ENCODE measurements around the gene NR5A1. TPM values are rescaled to one million over a fixed set of nuclear protein-coding genes. Genes with fewer than 3 reads are reported as not detected.

The NR5A1 gene
- total RNA-seq, 2 donors from 2014 or later: not detected

Other genes with a start within 250 kb of the NR5A1 start
- gene NEK6, start 249.4 kb downstream of the NR5A1 start, total RNA-seq: 10 to 100 TPM; 50.7 to 77.7 TPM
- gene PSMB7, start 92.0 kb downstream of the NR5A1 start, total RNA-seq: 100 to 1,000 TPM in 1 of 2 donors, 10 to 100 TPM in 1; 88.0 to 102 TPM
- not detected for gene ADGRD2, start 56.9 kb downstream of the NR5A1 start, total RNA-seq

All from left colon (tissue), 2 donors.